ENCODE data around the gene CLDN6.

DNA sequence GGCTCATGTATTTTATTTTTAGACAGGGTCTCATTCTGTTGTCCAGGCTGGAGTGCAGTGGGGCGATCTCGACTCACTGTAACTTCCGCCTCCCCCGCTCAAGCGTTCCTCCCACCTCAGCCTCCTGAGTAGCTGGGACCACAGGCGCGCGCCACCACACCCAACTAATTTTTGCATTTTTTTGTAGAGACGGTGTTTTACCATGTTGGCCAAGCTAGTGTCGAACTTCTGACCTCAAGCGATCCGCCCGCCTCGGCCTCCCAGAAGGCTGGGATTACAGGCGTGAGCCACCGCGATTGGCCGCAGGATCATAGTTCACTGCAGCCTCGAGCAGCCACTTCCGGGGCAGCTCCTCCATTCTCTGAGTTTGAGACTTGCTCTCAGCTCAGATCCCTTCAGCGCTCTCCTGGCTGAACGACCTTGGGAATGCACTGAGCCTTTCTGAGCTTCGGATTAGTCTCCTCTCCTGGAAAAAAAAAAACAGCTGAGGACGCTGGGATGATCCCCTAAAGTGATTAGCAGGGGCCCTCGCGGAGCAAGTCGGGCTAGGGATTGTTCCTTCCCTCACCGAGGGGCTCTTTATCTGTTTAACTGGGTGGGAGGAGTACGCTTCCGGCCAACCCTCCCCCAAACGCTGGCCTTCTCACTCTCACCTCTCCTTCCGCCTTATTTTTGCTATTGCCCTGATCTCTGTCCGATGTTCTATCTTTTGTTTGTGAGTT lies 36.6 kb downstream of the CLDN6 start:
- peak in 1 of 2 donors; percentile 13 for TF ChIP-seq POLR2A (IDR thresholded peaks at IDR 0.05)
- TF ChIP-seq, protein P1, sequence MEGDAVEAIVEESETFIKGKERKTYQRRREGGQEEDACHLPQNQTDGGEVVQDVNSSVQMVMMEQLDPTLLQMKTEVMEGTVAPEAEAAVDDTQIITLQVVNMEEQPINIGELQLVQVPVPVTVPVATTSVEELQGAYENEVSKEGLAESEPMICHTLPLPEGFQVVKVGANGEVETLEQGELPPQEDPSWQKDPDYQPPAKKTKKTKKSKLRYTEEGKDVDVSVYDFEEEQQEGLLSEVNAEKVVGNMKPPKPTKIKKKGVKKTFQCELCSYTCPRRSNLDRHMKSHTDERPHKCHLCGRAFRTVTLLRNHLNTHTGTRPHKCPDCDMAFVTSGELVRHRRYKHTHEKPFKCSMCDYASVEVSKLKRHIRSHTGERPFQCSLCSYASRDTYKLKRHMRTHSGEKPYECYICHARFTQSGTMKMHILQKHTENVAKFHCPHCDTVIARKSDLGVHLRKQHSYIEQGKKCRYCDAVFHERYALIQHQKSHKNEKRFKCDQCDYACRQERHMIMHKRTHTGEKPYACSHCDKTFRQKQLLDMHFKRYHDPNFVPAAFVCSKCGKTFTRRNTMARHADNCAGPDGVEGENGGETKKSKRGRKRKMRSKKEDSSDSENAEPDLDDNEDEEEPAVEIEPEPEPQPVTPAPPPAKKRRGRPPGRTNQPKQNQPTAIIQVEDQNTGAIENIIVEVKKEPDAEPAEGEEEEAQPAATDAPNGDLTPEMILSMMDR (IDR thresholded peaks at IDR 0.05) = no peak

Data from adrenal gland (tissue), 5 donors.